Suppressor macrophage treated with lipopolysaccharide for 4 hours (primary cell): ENCODE results near the gene MAD2L1BP.
"Not testable (repeated sequence)": the region's sequence is repeated elsewhere in the genome, so short reads cannot be mapped to it uniquely, and the experiment has no call there.

Experiments
- DNase-seq: peaks from one replicate; pipeline ENCODE4 v3.0.0-alpha.2; 2020

Gene MAD2L1BP

GRCh38 chr6:43635387-43636307 is at the start of gene MAD2L1BP:
MAD2L1BP (plus strand) TSS chr6:43635840; CDS start chr6:43635876, 36 bp downstream.
- peak; percentile 88 for DNase-seq

GRCh38 chr6:43588194-43588593 is 47.4 kb upstream of the MAD2L1BP start:
- DNase-seq, result no peak

- DNase-seq, result not testable (repeated sequence)
Observed at GRCh38 chr6:43589564-43589963, 46.1 kb upstream of the MAD2L1BP start.

GRCh38 chr6:43593938-43594337 is 41.7 kb upstream of the MAD2L1BP start:
- DNase-seq, result no peak

GRCh38 chr6:43600595-43600994 is 35.0 kb upstream of the MAD2L1BP start:
- DNase-seq, result no peak

- DNase-seq, result no peak
Observed at GRCh38 chr6:43604174-43604573, 31.5 kb upstream of the MAD2L1BP start.

GRCh38 chr6:43606019-43606418 is 29.6 kb upstream of the MAD2L1BP start:
- DNase-seq, result no peak

- DNase-seq, result peak; percentile 75
Observed at GRCh38 chr6:43608310-43608763, 27.3 kb upstream of the MAD2L1BP start.

- DNase-seq, result peak; percentile 37
Observed at GRCh38 chr6:43608807-43609206, 26.8 kb upstream of the MAD2L1BP start.

- DNase-seq, result no peak
Observed at GRCh38 chr6:43609402-43609801, 26.2 kb upstream of the MAD2L1BP start.

- no peak for DNase-seq
Observed at GRCh38 chr6:43610431-43610830, 25.2 kb upstream of the MAD2L1BP start.

- no peak for DNase-seq
Observed at GRCh38 chr6:43613721-43614395, 21.8 kb upstream of the MAD2L1BP start.

- no peak for DNase-seq
Observed at GRCh38 chr6:43614396-43614730, 21.3 kb upstream of the MAD2L1BP start.

GRCh38 chr6:43616725-43617472 is 18.7 kb upstream of the MAD2L1BP start:
- DNase-seq, result no peak

- no peak for DNase-seq
Observed at GRCh38 chr6:43621078-43621835, 14.4 kb upstream of the MAD2L1BP start.

GRCh38 chr6:43621836-43622180 is 13.8 kb upstream of the MAD2L1BP start:
- DNase-seq, result no peak

- no peak for DNase-seq
Observed at GRCh38 chr6:43622541-43622940, 13.1 kb upstream of the MAD2L1BP start.

GRCh38 chr6:43623880-43624785 is 11.5 kb upstream of the MAD2L1BP start:
- DNase-seq, result no peak

GRCh38 chr6:43624786-43625288 is 10.8 kb upstream of the MAD2L1BP start:
- no peak for DNase-seq

GRCh38 chr6:43625393-43625992 is 10.1 kb upstream of the MAD2L1BP start:
- DNase-seq, result no peak
